ENCODE measurements around the gene SMC4. TPM values are rescaled to one million over a fixed set of nuclear protein-coding genes. Genes with fewer than 3 reads are reported as not detected.
"Not testable (repeated sequence)": the region's sequence is repeated elsewhere in the genome, so short reads cannot be mapped to it uniquely, and the experiment has no call there.

Gene SMC4
- 60.1 and 61.3 TPM in 2 replicates for total RNA-seq (2012; rRNA removed)

DNA sequence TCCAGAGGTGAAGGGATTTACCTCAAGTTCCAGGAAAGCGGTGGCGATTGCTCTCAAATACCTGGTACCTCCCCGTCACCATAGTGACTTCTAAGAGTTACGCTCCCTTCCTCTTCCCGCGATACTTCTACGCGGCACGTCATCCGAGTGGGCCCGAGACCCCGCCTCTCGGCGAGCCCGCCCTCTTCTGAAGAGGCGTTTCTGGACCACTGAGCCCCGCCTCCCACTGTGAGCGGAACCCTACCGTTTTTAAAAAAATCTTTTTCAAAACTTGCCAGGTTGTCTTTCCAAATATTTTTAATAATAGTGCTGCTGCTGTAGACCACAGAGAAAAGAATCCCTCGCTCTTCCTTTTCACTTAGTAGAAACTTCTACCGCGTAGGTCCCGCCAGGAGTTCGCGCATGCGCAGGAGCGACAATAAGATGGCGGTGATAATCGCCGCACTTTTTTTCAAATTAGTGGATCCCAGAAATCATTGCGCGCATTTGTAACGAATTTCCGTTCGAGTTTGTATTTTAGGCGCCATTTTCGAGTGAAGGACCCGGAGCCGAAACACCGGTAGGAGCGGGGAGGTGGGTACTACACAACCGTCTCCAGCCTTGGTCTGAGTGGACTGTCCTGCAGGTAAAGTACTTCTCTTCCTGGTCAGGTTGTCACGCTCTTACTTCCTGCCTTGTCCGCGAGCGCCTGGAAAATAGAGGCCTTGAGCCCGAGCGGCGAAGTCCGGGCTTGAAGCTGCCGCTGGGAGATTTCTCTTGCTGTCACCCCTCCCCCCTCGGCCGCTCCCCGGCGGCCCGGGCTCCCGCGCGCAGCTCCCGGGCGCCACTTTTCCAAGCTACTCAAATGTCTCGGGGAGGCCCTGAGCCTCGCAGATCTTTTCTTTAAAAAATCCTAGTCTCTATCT, at the start of gene SMC4, which contains the start of gene IFT80:
Gene SMC4, plus strand, starts transcription at position 526 of the 905 bp plus-strand sequence. CDS start 1,177 bp downstream, outside the sequence.
Gene IFT80, minus strand, starts transcription at position 101 of the 905 bp plus-strand sequence. CDS start 14,625 bp downstream, outside the sequence.
- Histone ChIP-seq H3K9ac (ENCODE audit: low read depth, low read length) (peak within 1 kb of the TSS; percentile 95), H3K36me3 (ENCODE audit: insufficient read depth, low read length) (no peaks in the 10 kb centered on the region), H3K9me3 (replicated peaks; ENCODE audit: low read length) (no peaks in the 10 kb centered on the region), H3K4me2 (ENCODE audit: low read length) (peak within 1 kb of the TSS; percentile 79), H3K4me3 (ENCODE audit: low read length) (peak within 1 kb of the TSS; percentile 95), H3K27me3 (ENCODE audit: control insufficient read depth, insufficient read depth, low read length) (no peaks in the 10 kb centered on the region), H3K4me1 (ENCODE audit: control insufficient read depth, insufficient read depth, low read length) (peaks cover 33% of the 10 kb centered on the region)

DNA sequence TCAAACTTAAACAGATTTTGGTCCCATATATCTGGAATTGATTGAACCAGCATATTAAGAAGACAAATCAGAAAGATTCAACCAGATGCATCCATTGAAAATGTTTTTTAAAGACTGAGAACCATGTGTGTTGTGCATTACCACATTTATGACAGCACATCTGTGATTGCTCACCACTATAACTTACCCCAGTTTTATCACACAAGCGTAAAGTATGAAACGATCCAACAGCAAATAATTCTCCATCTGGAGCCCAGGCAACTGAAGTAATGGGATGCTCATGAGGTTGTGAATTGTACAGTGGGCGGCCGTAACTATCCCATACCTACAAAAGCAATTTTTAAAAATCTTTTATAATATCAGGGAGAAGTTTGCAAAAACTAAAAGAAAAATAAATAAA, 43.6 kb upstream of the SMC4 start:
- H3K27me3 ChIP-seq (ENCODE audit: control insufficient read depth, insufficient read depth, low read length), result no peaks in the 10 kb centered on the region
- no peaks in the 10 kb centered on the region for H3K9me3 ChIP-seq (replicated peaks; ENCODE audit: low read length)
- H3K4me3 ChIP-seq (ENCODE audit: low read length), result no peak overlapping the region
- H3K4me2 ChIP-seq (ENCODE audit: low read length), result no peak overlapping the region
- H3K4me1 ChIP-seq (ENCODE audit: control insufficient read depth, insufficient read depth, low read length), result no peaks in the 10 kb centered on the region
- no peaks in the 10 kb centered on the region for H3K36me3 ChIP-seq (ENCODE audit: insufficient read depth, low read length)
- no peak overlapping the region for H3K9ac ChIP-seq (ENCODE audit: low read depth, low read length)

DNA sequence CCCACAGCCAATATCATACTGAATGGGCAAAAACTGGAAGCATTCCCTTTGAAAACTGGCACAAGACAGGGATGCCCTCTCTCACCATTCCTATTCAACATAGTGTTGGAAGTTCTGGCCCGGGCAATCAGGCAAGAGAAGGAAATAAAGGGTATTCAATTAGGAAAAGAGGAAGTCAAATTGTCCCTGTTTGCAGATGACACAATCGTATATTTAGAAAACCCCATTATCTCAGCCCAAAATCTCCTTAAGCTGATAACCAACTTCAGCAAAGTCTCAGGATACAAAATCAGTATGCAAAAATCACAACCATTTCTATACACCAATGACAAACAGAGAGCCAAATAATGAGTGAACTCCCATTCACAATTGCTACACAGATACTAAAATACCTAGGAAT, 36.6 kb upstream of the SMC4 start:
- H3K36me3 ChIP-seq (ENCODE audit: insufficient read depth, low read length); H3K4me2 ChIP-seq (ENCODE audit: low read length); H3K9ac ChIP-seq (ENCODE audit: low read depth, low read length); H3K9me3 ChIP-seq (replicated peaks; ENCODE audit: low read length); H3K4me1 ChIP-seq (ENCODE audit: control insufficient read depth, insufficient read depth, low read length); H3K27me3 ChIP-seq (ENCODE audit: control insufficient read depth, insufficient read depth, low read length); H3K4me3 ChIP-seq (ENCODE audit: low read length): not testable (repeated sequence)

GRCh38 chr3:160365869-160366522, 33.5 kb upstream of the SMC4 start:
- Histone ChIP-seq H3K4me2 (ENCODE audit: low read length) (no peak overlapping the region), H3K9me3 (replicated peaks; ENCODE audit: low read length) (no peaks in the 10 kb centered on the region), H3K4me3 (ENCODE audit: low read length) (no peak overlapping the region), H3K4me1 (ENCODE audit: control insufficient read depth, insufficient read depth, low read length) (no peaks in the 10 kb centered on the region), H3K9ac (ENCODE audit: low read depth, low read length) (no peak overlapping the region), H3K27me3 (ENCODE audit: control insufficient read depth, insufficient read depth, low read length) (no peaks in the 10 kb centered on the region), H3K36me3 (ENCODE audit: insufficient read depth, low read length) (peaks cover 4% of the 10 kb centered on the region)

DNA sequence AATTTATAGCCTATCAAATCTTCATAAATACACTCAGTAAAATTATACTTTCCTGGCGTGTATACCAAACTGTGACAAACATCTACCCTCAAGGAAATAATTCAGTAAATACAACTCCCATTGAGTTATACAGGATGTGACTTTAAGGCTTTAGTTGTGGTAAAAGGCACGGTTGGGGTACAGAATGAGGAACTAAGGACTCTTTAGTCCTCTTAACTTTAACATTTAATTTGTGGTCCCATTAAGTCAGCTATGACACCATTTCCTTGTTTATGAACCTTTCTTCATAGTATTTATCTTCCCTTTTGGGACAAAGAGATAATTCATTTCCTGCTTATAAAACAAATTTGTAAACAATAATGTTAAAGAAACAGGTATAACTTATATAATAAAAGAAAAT, 30.6 kb upstream of the SMC4 start:
- no peaks in the 10 kb centered on the region for H3K9me3 ChIP-seq (replicated peaks; ENCODE audit: low read length)
- no peaks in the 10 kb centered on the region for H3K27me3 ChIP-seq (ENCODE audit: control insufficient read depth, insufficient read depth, low read length)
- H3K4me2 ChIP-seq (ENCODE audit: low read length), result no peak overlapping the region
- no peak overlapping the region for H3K4me3 ChIP-seq (ENCODE audit: low read length)
- peaks cover 4% of the 10 kb centered on the region for H3K36me3 ChIP-seq (ENCODE audit: insufficient read depth, low read length)
- H3K9ac ChIP-seq (ENCODE audit: low read depth, low read length), result no peak overlapping the region
- peaks cover 14% of the 10 kb centered on the region for H3K4me1 ChIP-seq (ENCODE audit: control insufficient read depth, insufficient read depth, low read length)

DNA sequence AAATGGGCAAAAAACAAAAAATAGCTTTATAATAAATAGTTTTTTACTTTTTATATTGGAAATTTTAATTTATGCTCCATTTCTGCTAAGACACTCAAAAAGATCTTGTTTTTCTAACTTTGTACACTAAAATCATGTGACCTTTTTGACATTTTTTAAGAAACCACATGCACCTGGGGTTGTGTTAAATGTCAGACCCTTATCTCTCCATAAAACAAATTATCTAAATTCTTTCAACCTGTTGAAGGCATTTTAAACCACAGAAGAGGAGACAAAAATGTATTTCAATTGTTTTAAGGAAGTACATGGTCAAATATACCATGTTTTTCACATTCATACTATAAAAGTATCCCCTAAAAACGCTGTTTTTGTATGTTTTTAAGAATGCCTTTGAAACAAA, 29.7 kb upstream of the SMC4 start:
- no peak overlapping the region for H3K4me2 ChIP-seq (ENCODE audit: low read length)
- no peak overlapping the region for H3K9ac ChIP-seq (ENCODE audit: low read depth, low read length)
- H3K27me3 ChIP-seq (ENCODE audit: control insufficient read depth, insufficient read depth, low read length), result no peaks in the 10 kb centered on the region
- H3K9me3 ChIP-seq (replicated peaks; ENCODE audit: low read length), result no peaks in the 10 kb centered on the region
- no peak overlapping the region for H3K4me3 ChIP-seq (ENCODE audit: low read length)
- H3K36me3 ChIP-seq (ENCODE audit: insufficient read depth, low read length), result peaks cover 7% of the 10 kb centered on the region
- peaks cover 21% of the 10 kb centered on the region for H3K4me1 ChIP-seq (ENCODE audit: control insufficient read depth, insufficient read depth, low read length)

DNA sequence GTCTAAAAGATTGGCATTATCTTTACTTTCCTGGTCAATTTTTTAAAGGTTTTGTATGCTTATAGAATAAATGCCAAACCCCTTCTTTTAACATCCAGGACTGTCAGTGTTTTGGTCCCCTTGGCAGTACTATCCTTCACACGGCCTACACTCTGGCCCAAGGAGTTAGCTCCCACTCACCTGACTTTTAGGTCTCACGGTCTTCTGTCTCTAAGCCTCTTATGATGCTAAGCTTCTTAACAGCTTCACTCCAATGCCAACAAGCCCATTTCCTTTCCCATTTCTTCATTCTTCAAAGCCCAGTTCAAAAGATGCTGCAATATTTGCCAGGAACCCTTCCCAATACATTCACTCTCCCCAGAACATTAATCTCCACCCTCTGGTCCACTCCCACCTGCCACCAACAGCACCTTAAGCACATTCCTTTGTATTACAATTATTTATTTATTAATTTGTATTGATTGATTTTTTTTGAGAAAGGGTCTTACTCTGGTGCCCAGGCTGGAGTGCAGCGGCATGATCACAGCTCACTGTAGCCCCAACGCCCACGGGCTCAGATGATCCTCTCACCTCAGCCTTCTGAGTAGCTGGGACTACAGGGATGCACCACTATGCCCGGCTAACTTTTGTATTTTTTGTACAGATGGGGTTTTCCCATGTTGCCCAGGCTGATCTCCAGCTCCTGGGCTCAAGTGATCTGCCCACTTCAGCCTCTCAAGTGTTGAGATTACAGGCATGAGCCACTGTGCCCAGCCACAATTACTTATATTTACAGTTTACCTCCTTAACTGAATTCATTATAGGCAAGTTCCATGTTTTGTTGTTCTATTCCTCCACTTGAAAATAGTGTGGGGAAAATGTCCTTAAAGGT, 28.2 kb upstream of the SMC4 start:
- H3K9ac ChIP-seq (ENCODE audit: low read depth, low read length), result no peak overlapping the region

DNA sequence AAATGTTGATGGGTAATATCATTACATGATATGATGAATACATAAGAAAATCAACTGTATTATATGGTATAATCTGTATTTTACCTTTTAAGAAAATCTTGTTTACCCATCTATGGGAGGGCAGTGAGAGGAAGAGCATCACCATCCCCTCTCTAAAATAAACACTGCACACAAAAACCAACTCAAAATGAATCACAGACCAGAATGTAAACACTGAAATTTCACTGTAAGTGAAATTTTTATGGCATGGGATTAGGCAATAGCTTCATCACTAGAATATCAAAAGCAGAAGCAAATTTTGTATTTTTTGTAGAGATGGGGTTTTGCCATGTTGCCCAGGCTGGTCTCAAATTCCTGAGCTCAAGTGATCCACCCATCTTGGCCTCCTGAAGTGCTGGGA, 26.7 kb upstream of the SMC4 start:
- Histone ChIP-seq H3K36me3 (ENCODE audit: insufficient read depth, low read length) (peaks cover 5% of the 10 kb centered on the region), H3K9ac (ENCODE audit: low read depth, low read length) (no peak overlapping the region), H3K9me3 (replicated peaks; ENCODE audit: low read length) (no peaks in the 10 kb centered on the region), H3K4me3 (ENCODE audit: low read length) (no peak overlapping the region), H3K4me1 (ENCODE audit: control insufficient read depth, insufficient read depth, low read length) (peaks cover 29% of the 10 kb centered on the region), H3K27me3 (ENCODE audit: control insufficient read depth, insufficient read depth, low read length) (no peaks in the 10 kb centered on the region), H3K4me2 (ENCODE audit: low read length) (peak overlapping the region; percentile 25)

More for the DNA sequence above, 28.2 kb upstream of the SMC4 start:
- peaks cover 22% of the 10 kb centered on the region for H3K4me1 ChIP-seq (ENCODE audit: control insufficient read depth, insufficient read depth, low read length)
- H3K9me3 ChIP-seq (replicated peaks; ENCODE audit: low read length), result no peaks in the 10 kb centered on the region
- no peaks in the 10 kb centered on the region for H3K27me3 ChIP-seq (ENCODE audit: control insufficient read depth, insufficient read depth, low read length)
- H3K4me2 ChIP-seq (ENCODE audit: low read length), result no peak overlapping the region
- peaks cover 5% of the 10 kb centered on the region for H3K36me3 ChIP-seq (ENCODE audit: insufficient read depth, low read length)
- no peak overlapping the region for H3K4me3 ChIP-seq (ENCODE audit: low read length)

DNA sequence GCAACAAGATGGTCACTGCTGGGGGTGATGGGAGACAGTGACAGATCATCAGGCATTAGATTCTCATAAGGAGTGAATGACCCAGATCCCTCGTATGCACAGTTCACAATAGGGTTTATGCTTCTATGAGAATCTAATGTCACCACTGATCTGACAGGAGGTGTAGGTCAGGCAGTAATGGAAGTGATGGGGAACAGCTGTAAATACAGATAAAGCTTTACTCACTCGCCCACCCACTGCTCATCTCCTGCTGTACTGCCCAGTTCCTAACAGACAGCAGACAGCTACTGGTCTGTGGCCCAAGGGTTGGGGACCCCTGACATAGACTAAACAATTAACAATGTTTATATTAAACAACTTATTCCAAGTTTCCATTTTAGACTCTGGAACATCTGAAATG, 25.8 kb upstream of the SMC4 start:
- H3K4me1 ChIP-seq (ENCODE audit: control insufficient read depth, insufficient read depth, low read length), result peaks cover 37% of the 10 kb centered on the region
- no peak overlapping the region for H3K4me3 ChIP-seq (ENCODE audit: low read length)
- peaks cover 5% of the 10 kb centered on the region for H3K36me3 ChIP-seq (ENCODE audit: insufficient read depth, low read length)
- H3K9me3 ChIP-seq (replicated peaks; ENCODE audit: low read length), result no peaks in the 10 kb centered on the region
- no peak overlapping the region for H3K9ac ChIP-seq (ENCODE audit: low read depth, low read length)
- no peaks in the 10 kb centered on the region for H3K27me3 ChIP-seq (ENCODE audit: control insufficient read depth, insufficient read depth, low read length)
- H3K4me2 ChIP-seq (ENCODE audit: low read length), result no peak overlapping the region

GRCh38 chr3:160374472-160374871, 25.0 kb upstream of the SMC4 start:
- H3K9ac ChIP-seq (ENCODE audit: low read depth, low read length), result no peak overlapping the region
- peaks cover 5% of the 10 kb centered on the region for H3K36me3 ChIP-seq (ENCODE audit: insufficient read depth, low read length)
- H3K9me3 ChIP-seq (replicated peaks; ENCODE audit: low read length), result no peaks in the 10 kb centered on the region
- H3K27me3 ChIP-seq (ENCODE audit: control insufficient read depth, insufficient read depth, low read length), result no peaks in the 10 kb centered on the region
- no peak overlapping the region for H3K4me2 ChIP-seq (ENCODE audit: low read length)
- H3K4me1 ChIP-seq (ENCODE audit: control insufficient read depth, insufficient read depth, low read length), result peaks cover 45% of the 10 kb centered on the region
- no peak overlapping the region for H3K4me3 ChIP-seq (ENCODE audit: low read length)

DNA sequence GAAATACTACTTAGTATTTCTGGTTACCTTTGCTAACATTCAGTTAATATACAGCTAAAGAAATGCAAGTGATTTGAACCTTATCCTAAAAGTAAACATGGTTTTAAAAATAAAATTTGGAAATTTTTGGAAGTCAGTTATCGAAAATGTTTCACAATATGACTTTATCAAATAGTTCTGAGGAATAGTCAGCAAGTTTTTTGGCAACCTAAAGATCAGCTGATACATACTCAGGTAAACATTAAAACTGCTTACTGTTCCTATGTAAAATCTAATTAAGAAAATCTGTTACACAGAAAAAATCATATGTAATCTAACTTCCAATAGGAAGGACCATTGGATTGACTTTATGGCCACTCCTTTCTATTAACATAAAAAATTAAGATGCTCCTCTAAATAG, 24.5 kb upstream of the SMC4 start:
- no peak overlapping the region for H3K9ac ChIP-seq (ENCODE audit: low read depth, low read length)
- H3K4me2 ChIP-seq (ENCODE audit: low read length), result no peak overlapping the region
- no peak overlapping the region for H3K4me3 ChIP-seq (ENCODE audit: low read length)
- H3K4me1 ChIP-seq (ENCODE audit: control insufficient read depth, insufficient read depth, low read length), result peaks cover 50% of the 10 kb centered on the region
- H3K27me3 ChIP-seq (ENCODE audit: control insufficient read depth, insufficient read depth, low read length), result no peaks in the 10 kb centered on the region
- peaks cover 5% of the 10 kb centered on the region for H3K36me3 ChIP-seq (ENCODE audit: insufficient read depth, low read length)
- no peaks in the 10 kb centered on the region for H3K9me3 ChIP-seq (replicated peaks; ENCODE audit: low read length)

Measured in skeletal muscle satellite cell (primary cell).